SU-DHL-6 (cell line): ENCODE measurements around the gene TMEM130.

ENCODE experiments used
- EZH2phosphoT487 ChIP-seq: fragments of 200-600 bp; sonication (generic), shearing (Covaris generic); conservative IDR thresholded peaks from 2 replicates; pipeline ENCODE4 v1.6.1; 2018; ENCODE audit warnings: mild to moderate bottlenecking, antibody characterized with exemption, low read length, moderate library complexity, mixed read lengths
- TF ChIP-seq, protein P1 (sequence below): fragments of 200-600 bp; sonication (generic); IDR thresholded peaks from one replicate; pipeline ENCODE4 v1.5.1; 2017; ENCODE audit warnings: antibody characterized with exemption, mild to moderate bottlenecking, low read length, moderate library complexity; ENCODE audit not compliant: insufficient read depth, poor library complexity, severe bottlenecking

DNA sequence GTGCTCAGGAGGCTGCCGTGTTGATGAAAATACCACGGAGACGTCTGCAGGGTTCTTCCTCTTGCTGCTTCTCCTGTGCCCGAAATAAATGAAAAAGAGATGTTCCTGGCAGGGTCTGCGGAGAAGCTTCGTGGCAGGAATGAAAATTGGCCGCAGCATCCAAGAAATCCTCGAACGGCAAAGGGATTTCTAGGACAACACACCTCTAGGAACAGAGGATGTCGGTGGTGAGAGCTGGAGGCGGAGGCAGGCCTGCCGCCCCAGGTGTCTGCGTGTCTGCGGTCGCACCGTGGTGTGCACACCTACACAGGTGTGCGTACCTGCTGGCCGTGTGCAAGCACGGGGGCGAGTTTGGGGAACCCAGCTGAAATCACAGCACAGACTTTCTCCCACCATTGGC is 43.4 kb downstream of the TMEM130 start:
- TF ChIP-seq, protein P1, sequence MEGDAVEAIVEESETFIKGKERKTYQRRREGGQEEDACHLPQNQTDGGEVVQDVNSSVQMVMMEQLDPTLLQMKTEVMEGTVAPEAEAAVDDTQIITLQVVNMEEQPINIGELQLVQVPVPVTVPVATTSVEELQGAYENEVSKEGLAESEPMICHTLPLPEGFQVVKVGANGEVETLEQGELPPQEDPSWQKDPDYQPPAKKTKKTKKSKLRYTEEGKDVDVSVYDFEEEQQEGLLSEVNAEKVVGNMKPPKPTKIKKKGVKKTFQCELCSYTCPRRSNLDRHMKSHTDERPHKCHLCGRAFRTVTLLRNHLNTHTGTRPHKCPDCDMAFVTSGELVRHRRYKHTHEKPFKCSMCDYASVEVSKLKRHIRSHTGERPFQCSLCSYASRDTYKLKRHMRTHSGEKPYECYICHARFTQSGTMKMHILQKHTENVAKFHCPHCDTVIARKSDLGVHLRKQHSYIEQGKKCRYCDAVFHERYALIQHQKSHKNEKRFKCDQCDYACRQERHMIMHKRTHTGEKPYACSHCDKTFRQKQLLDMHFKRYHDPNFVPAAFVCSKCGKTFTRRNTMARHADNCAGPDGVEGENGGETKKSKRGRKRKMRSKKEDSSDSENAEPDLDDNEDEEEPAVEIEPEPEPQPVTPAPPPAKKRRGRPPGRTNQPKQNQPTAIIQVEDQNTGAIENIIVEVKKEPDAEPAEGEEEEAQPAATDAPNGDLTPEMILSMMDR = no peak
- no peak for TF ChIP-seq EZH2phosphoT487
